KMS-11 (cell line): ENCODE results near the gene HCLS1.

Source experiments
- H2AFZ ChIP-seq: fragments of 200-600 bp; sonication (generic); 2 replicates; pipeline ENCODE4 v1.6.1; 2016; ENCODE audit warnings: antibody characterized with exemption, mixed run types, low read depth
- H3K27ac ChIP-seq: fragments of 200-600 bp; sonication (generic); 2 replicates; pipeline ENCODE4 v1.6.1; 2016; ENCODE audit warnings: mild to moderate bottlenecking, mixed run types
- H3K27me3 ChIP-seq: fragments of 200-600 bp; sonication (generic); 2 replicates; pipeline ENCODE4 v1.6.1; 2017; ENCODE audit warnings: mild to moderate bottlenecking, low read depth, mixed run types, moderate library complexity; ENCODE audit not compliant: insufficient read depth
- H3K36me3 ChIP-seq: fragments of 200-600 bp; sonication (generic); 2 replicates; pipeline ENCODE4 v1.6.1; 2017; ENCODE audit warnings: mild to moderate bottlenecking, mixed run types; ENCODE audit not compliant: insufficient read depth
- H3K4me1 ChIP-seq: fragments of 200-600 bp; sonication (generic); 2 replicates; pipeline ENCODE4 v1.6.1; 2016; ENCODE audit warnings: mild to moderate bottlenecking, low read depth, mixed run types; ENCODE audit not compliant: poor library complexity, severe bottlenecking
- H3K4me2 ChIP-seq: fragments of 200-600 bp; sonication (generic); 2 replicates; pipeline ENCODE4 v1.7.0; 2016; ENCODE audit warnings: mild to moderate bottlenecking, mixed run types
- H3K4me3 ChIP-seq: fragments of 200-600 bp; sonication (generic); IDR thresholded peaks from 2 replicates; pipeline ENCODE4 v1.6.1; 2017; ENCODE audit warnings: low read depth, low read length, mixed read lengths; ENCODE audit not compliant: insufficient read depth
- H3K79me2 ChIP-seq: fragments of 200-600 bp; sonication (generic); 2 replicates; pipeline ENCODE4 v1.6.1; 2016; ENCODE audit warnings: low read depth, mixed run types; ENCODE audit not compliant: insufficient read depth
- H3K9ac ChIP-seq: fragments of 200-600 bp; sonication (generic); 2 replicates; pipeline ENCODE4 v1.6.1; 2016; ENCODE audit warnings: mild to moderate bottlenecking, mixed run types
- H4K20me1 ChIP-seq: fragments of 200-600 bp; sonication (generic); 2 replicates; pipeline ENCODE4 v1.6.1; 2016; ENCODE audit warnings: mild to moderate bottlenecking, mixed run types; ENCODE audit not compliant: insufficient read depth
- CTCF ChIP-seq: fragments of 200-600 bp; sonication (generic); conservative IDR thresholded peaks from 2 replicates; pipeline ENCODE4 v1.6.1; 2017; ENCODE audit warnings: low read depth, mild to moderate bottlenecking, antibody characterized with exemption, low read length, moderate library complexity, mixed read lengths

Gene HCLS1

GRCh38 chr3:121645054-121645453, 15.6 kb downstream of the HCLS1 start:
- Histone ChIP-seq H3K4me1 (peaks cover 7% of the 10 kb centered on the region), H3K27me3 (no peaks in the 10 kb centered on the region), H3K4me2 (no peak overlapping the region), H3K27ac (no peak overlapping the region), H3K9ac (no peak overlapping the region), H3K4me3 (no peak overlapping the region), H3K36me3 (peaks cover 3% of the 10 kb centered on the region; the same call in 1 of the 2 replicates), H3K79me2 (no peaks in the 10 kb centered on the region), H4K20me1 (no peaks in the 10 kb centered on the region), H2AFZ (no peak overlapping the region)
- no peak for TF ChIP-seq CTCF

GRCh38 chr3:121642601-121643314, 17.9 kb downstream of the HCLS1 start:
- H3K4me3 ChIP-seq: no peak overlapping the region
- peaks cover 7% of the 10 kb centered on the region for H3K4me1 ChIP-seq
- H3K79me2 ChIP-seq: no peaks in the 10 kb centered on the region
- H4K20me1 ChIP-seq: no peaks in the 10 kb centered on the region
- TF ChIP-seq CTCF: no peak
- H3K27ac ChIP-seq: no peak overlapping the region
- H2AFZ ChIP-seq: no peak overlapping the region
- no peak overlapping the region for H3K9ac ChIP-seq
- no peaks in the 10 kb centered on the region for H3K27me3 ChIP-seq
- H3K4me2 ChIP-seq: no peak overlapping the region
- H3K36me3 ChIP-seq: peaks cover 3% of the 10 kb centered on the region; the same call in 1 of the 2 replicates

- Histone ChIP-seq H3K4me3 (no peak overlapping the region), H3K9ac (no peak overlapping the region), H3K27ac (no peak overlapping the region), H4K20me1 (no peaks in the 10 kb centered on the region), H3K4me2 (no peak overlapping the region), H3K36me3 (peaks cover 3% of the 10 kb centered on the region; the same call in 1 of the 2 replicates), H3K79me2 (no peaks in the 10 kb centered on the region), H3K4me1 (peaks cover 7% of the 10 kb centered on the region), H2AFZ (no peak overlapping the region), H3K27me3 (no peaks in the 10 kb centered on the region)
- no peak for TF ChIP-seq CTCF
These were observed 19.6 kb downstream of the HCLS1 start for GRCh38 chr3:121641127-121641526.

GRCh38 chr3:121637922-121638321, 22.8 kb downstream of the HCLS1 start:
- TF ChIP-seq CTCF: no peak
- Histone ChIP-seq H2AFZ (no peak overlapping the region), H3K9ac (no peak overlapping the region), H4K20me1 (no peaks in the 10 kb centered on the region), H3K4me1 (peaks cover 7% of the 10 kb centered on the region), H3K27me3 (no peaks in the 10 kb centered on the region), H3K79me2 (no peaks in the 10 kb centered on the region), H3K36me3 (no peaks in the 10 kb centered on the region; the same call in 1 of the 2 replicates), H3K4me3 (no peak overlapping the region), H3K27ac (no peak overlapping the region), H3K4me2 (no peak overlapping the region)
